ENCODE data around the gene IFI44L. TPM values are rescaled to one million over a fixed set of nuclear protein-coding genes. Genes with fewer than 3 reads are reported as not detected.
A peak's percentile ranks its signal among the peaks of the same experiment; 100 is the strongest.

IFI44L gene
- polyA plus RNA-seq, 1 of the 3 experiments (the other 2 are of a cell fraction), result 1.1 TPM

GRCh38 chr1:78607334-78607927 is 12.8 kb upstream of the IFI44L start:
- Histone ChIP-seq H3K27me3 (ENCODE audit: insufficient read depth) (no peaks in the 10 kb centered on the region), H3K9me3 (no peaks in the 10 kb centered on the region), H3K4me3 (ENCODE audit: low read depth in 2 of 2, low read length in 1 of 2) (no peak overlapping the region), H3K9ac (no peak overlapping the region), H3K79me2 (ENCODE audit: insufficient read depth) (no peaks in the 10 kb centered on the region), H3K36me3 (replicated peaks in 1 of 2; ENCODE audit: control insufficient read depth in 1 of 2, insufficient read depth in 2 of 2, low read length in 1 of 2) (no peaks in the 10 kb centered on the region), H2AFZ (ENCODE audit: low read depth) (no peak overlapping the region), H3F3A (replicated peaks; ENCODE audit: insufficient read depth) (no peaks in the 10 kb centered on the region), H3K4me2 (no peak overlapping the region), H3K27ac (ENCODE audit: low read depth in 2 of 2, low read length in 1 of 2) (no peak overlapping the region), H4K20me1 (ENCODE audit: insufficient read depth) (no peaks in the 10 kb centered on the region), H3K4me1 (ENCODE audit: control insufficient read depth in 1 of 2, insufficient read depth in 2 of 2, low read depth in 1 of 2, low read length in 1 of 2) (peaks cover 0 to 5% of the 10 kb centered on the region in 2 experiments; a peak in 1 of 4 replicates), H3K9me2 (no peaks in the 10 kb centered on the region)
- WGBS (ENCODE audit: low lambda C conversion rate), result 79% methylated on average over 3 of the region's 5 CpGs
- peak; percentile 19 for DNase-seq
- ChIA-PET CTCF (interaction anchor here (0.5 to 12.9 kb wide), 50 partner anchors 10 to 603 kb away, joined by 3 to 207 read pairs (median 4); partner anchors contain the start of genes DNAJB4 and IFI44L), POLR2A (no interaction called here)
- TF ChIP-seq SMC3 (IDR thresholded peaks at IDR 0.05; ENCODE audit: low read depth, low read length) (peak; percentile 65), CTCF (IDR thresholded peaks at IDR 0.05) (peak; percentile 78), EZH2phosphoT487 (IDR thresholded peaks at IDR 0.05; ENCODE audit: borderline replicate concordance, low read depth) (no peak), PBX3 (IDR thresholded peaks at IDR 0.05) (no peak), RAD21 (IDR thresholded peaks at IDR 0.05; ENCODE audit: low read length) (peak; percentile 83)

- H3K4me1 ChIP-seq (ENCODE audit: control insufficient read depth in 1 of 2, insufficient read depth in 2 of 2, low read depth in 1 of 2, low read length in 1 of 2), result peaks cover 0 to 5% of the 10 kb centered on the region in 2 experiments; a peak in 1 of 4 replicates
These were observed 12.3 kb upstream of the IFI44L start for GRCh38 chr1:78607944-78608343.

More at GRCh38 chr1:78607944-78608343, 12.3 kb upstream of the IFI44L start:
- WGBS (ENCODE audit: low lambda C conversion rate), result no CpG with 5 or more reads among the region's 4 CpGs
- Histone ChIP-seq H3K9me2 (no peaks in the 10 kb centered on the region), H3F3A (replicated peaks; ENCODE audit: insufficient read depth) (no peaks in the 10 kb centered on the region), H2AFZ (ENCODE audit: low read depth) (no peak overlapping the region), H3K27me3 (ENCODE audit: insufficient read depth) (no peaks in the 10 kb centered on the region), H3K4me2 (no peak overlapping the region), H3K4me3 (ENCODE audit: low read depth in 2 of 2, low read length in 1 of 2) (no peak overlapping the region), H3K36me3 (replicated peaks in 1 of 2; ENCODE audit: control insufficient read depth in 1 of 2, insufficient read depth in 2 of 2, low read length in 1 of 2) (no peaks in the 10 kb centered on the region), H3K27ac (ENCODE audit: low read depth in 2 of 2, low read length in 1 of 2) (no peak overlapping the region), H3K9me3 (no peaks in the 10 kb centered on the region), H3K79me2 (ENCODE audit: insufficient read depth) (no peaks in the 10 kb centered on the region), H4K20me1 (ENCODE audit: insufficient read depth) (no peaks in the 10 kb centered on the region), H3K9ac (no peak overlapping the region)
- ChIA-PET CTCF (interaction anchor here (0.5 to 12.9 kb wide), 39 partner anchors 9 to 486 kb away, joined by 3 to 207 read pairs (median 4); partner anchors contain the start of gene IFI44L), POLR2A (no interaction called here)
- TF ChIP-seq SIN3A (IDR thresholded peaks at IDR 0.05; ENCODE audit: borderline replicate concordance, low read depth, low read length) (no peak), NFIC (IDR thresholded peaks at IDR 0.05; ENCODE audit: borderline replicate concordance) (no peak), USF2 (IDR thresholded peaks at IDR 0.05; ENCODE audit: borderline replicate concordance, low read depth, low read length) (no peak), FOXJ3 (CRISPR knock-in tag; IDR thresholded peaks at IDR 0.05) (no peak), SMC3 (IDR thresholded peaks at IDR 0.05; ENCODE audit: low read depth, low read length) (no peak), RXRA (IDR thresholded peaks at IDR 0.05; ENCODE audit: borderline replicate concordance, low read depth) (no peak)
- DNase-seq, result no peak

Measured in SK-N-SH (cell line).